ENCODE measurements around the gene MBD2.

DNA sequence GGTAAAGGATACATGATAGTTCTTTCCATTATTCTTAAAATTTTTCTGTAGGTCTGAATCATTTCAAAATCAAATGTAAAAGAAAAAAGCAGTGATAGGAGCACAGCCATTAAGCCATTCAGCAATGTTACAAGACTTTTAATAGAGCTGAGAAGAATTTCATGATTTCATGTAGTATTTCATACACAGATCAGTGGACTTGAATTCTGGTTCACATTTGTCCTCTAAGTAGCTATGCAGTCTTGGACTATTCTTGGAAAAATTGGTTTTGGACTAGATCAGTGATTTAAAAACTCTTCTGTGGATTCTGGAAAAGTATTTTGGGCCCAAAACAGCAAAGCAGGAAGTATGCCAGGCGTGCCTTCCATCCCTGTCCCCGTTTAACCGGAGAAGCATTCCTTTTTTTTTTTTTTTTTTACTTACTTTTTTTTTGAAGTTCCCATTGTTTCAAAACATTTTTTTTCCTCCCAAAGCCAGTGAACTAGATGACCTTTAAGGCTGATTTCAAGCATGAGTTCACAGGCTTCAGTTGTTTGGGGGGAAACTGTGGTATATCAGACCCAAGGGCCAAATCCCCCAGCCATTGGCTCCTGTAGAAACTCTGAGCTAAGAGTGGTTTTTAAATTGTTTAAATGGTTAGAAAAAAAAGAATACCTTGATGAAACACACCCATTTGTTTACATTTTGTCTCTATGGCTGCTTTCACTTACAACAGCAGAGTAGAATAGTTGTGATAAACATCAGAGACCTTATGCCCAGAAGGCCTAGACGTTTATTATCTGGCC, 27.3 kb upstream of the MBD2 start:
- TF ChIP-seq POLR2A (IDR thresholded peaks at IDR 0.05; ENCODE audit: extremely low read depth, insufficient read length), result no peak
- TF ChIP-seq, protein P1, sequence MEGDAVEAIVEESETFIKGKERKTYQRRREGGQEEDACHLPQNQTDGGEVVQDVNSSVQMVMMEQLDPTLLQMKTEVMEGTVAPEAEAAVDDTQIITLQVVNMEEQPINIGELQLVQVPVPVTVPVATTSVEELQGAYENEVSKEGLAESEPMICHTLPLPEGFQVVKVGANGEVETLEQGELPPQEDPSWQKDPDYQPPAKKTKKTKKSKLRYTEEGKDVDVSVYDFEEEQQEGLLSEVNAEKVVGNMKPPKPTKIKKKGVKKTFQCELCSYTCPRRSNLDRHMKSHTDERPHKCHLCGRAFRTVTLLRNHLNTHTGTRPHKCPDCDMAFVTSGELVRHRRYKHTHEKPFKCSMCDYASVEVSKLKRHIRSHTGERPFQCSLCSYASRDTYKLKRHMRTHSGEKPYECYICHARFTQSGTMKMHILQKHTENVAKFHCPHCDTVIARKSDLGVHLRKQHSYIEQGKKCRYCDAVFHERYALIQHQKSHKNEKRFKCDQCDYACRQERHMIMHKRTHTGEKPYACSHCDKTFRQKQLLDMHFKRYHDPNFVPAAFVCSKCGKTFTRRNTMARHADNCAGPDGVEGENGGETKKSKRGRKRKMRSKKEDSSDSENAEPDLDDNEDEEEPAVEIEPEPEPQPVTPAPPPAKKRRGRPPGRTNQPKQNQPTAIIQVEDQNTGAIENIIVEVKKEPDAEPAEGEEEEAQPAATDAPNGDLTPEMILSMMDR (IDR thresholded peaks at IDR 0.05; ENCODE audit: low read depth, low read length), result no peak
- TF ChIP-seq, protein P2, sequence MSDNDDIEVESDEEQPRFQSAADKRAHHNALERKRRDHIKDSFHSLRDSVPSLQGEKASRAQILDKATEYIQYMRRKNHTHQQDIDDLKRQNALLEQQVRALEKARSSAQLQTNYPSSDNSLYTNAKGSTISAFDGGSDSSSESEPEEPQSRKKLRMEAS (IDR thresholded peaks at IDR 0.05; ENCODE audit: low read depth, low read length), result no peak

Data from NB4 (cell line).